K562 (cell line): ENCODE results near the gene PHKB. TPM values are rescaled to one million over a fixed set of nuclear protein-coding genes. Genes with fewer than 3 reads are reported as not detected.

Experiments used
- ATAC-seq: fragments of 200-7000 bp; cut with Tn5 transposase; 3 replicates; pipeline ENCODE4 v1.9.1; 2020; ENCODE audit warnings: moderate library complexity
- BruUV-seq: library from RNA; stranded (reverse); fragments of 400-500 nt; replicated peaks from 2 replicates; lab custom pipeline; 2021; lab: Mats Ljungman, UMichigan
- CTCF ChIA-PET: fragments of 300-600 bp; formaldehyde crosslinking; extraction: SDS; loops from one replicate; lab custom pipeline; 2021; ENCODE audit warnings: low intra/inter-chr PET ratio; lab: Yijun Ruan, JAX
- POLR2A ChIA-PET: fragments of 300-600, 350-650 bp; sonication (Branson Sonifier 250); formaldehyde crosslinking; extraction: SDS; loops from one replicate; lab custom pipeline; 2021; ENCODE audit warnings: antibody characterized with exemption, inconsistent platforms; lab: Yijun Ruan, JAX
- DNase-seq, 4 experiments: peaks; one replicate each; pipeline versions ENCODE4 v3.0.0 to v3.0.0-alpha.2; 2011 to 2018; ENCODE audit warnings: low spot score in 3 of 4, mixed read lengths in 3 of 4; ENCODE audit errors: extremely low read depth in 1 of 4
- FAIRE-seq: peaks from 2 replicates; lab custom pipeline; 2011; peaks lifted over from hg19 to GRCh38; lab: Jason Lieb, UNC
- H2AFZ ChIP-seq: 2 replicates; pipeline ENCODE4 v1.6.0; 2011; ENCODE audit warnings: low read depth, low read length, control low read depth, inconsistent platforms
- H3K27ac ChIP-seq: fragments of 200-600 bp; 3 replicates; pipeline ENCODE4 v1.8.0; 2011; ENCODE audit warnings: low read depth, mild to moderate bottlenecking, control low read depth, inconsistent platforms, low read length, moderate library complexity, mixed read lengths; ENCODE audit errors: extremely low read depth
- H3K27me3 ChIP-seq, 2 experiments: fragments of 300-600 bp in 1 of 2; 2 replicates in 1 of 2; 3 replicates in 1 of 2; pipeline versions ENCODE4 v1.6.0 to v1.8.0; 2011; ENCODE audit warnings: inconsistent platforms in 2 of 2, low read length in 2 of 2, mild to moderate bottlenecking in 1 of 2, mixed read lengths in 1 of 2, moderate library complexity in 1 of 2; ENCODE audit not compliant: control insufficient read depth in 2 of 2, insufficient read depth in 2 of 2
- H3K36me3 ChIP-seq: fragments of 300-600 bp; 3 replicates; pipeline ENCODE4 v1.8.0; 2011; ENCODE audit warnings: mild to moderate bottlenecking, low read length, inconsistent platforms; ENCODE audit not compliant: control insufficient read depth, insufficient read depth
- H3K4me1 ChIP-seq, 2 experiments: fragments of 200-600 bp in 1 of 2; replicated peaks in 1 of 2; 2 replicates in 1 of 2; 3 replicates in 1 of 2; pipeline versions ENCODE4 v1.5.1 to v1.8.0; 2011; ENCODE audit warnings: inconsistent platforms in 2 of 2, low read length in 2 of 2, mild to moderate bottlenecking in 1 of 2, mixed read lengths in 1 of 2, moderate library complexity in 1 of 2; ENCODE audit not compliant: control insufficient read depth in 2 of 2, insufficient read depth in 2 of 2
- H3K4me2 ChIP-seq: 2 replicates; pipeline ENCODE4 v1.6.1; 2011; ENCODE audit warnings: low read length, control low read depth, inconsistent platforms, mixed read lengths; ENCODE audit not compliant: insufficient read depth
- H3K4me3 ChIP-seq: fragments of 200-600 bp; sonication (generic), shearing (Covaris generic); 2 replicates; pipeline ENCODE4 v1.5.1; 2016; ENCODE audit warnings: control low read depth, inconsistent platforms
- H3K79me2 ChIP-seq: fragments of 200-600 bp; 3 replicates; pipeline ENCODE4 v1.8.0; 2011; ENCODE audit warnings: low read length, inconsistent platforms; ENCODE audit not compliant: control insufficient read depth, insufficient read depth
- H3K9ac ChIP-seq, 2 experiments: 2 replicates each; pipeline versions ENCODE4 v1.6.0 to v1.6.1; 2011; ENCODE audit warnings: low read depth in 2 of 2, low read length in 2 of 2, control low read depth in 1 of 2, inconsistent platforms in 1 of 2, mild to moderate bottlenecking in 1 of 2, mixed read lengths in 1 of 2; ENCODE audit not compliant: insufficient read depth in 1 of 2
- H3K9me1 ChIP-seq: one replicate; pipeline ENCODE4 v1.6.0; 2011; ENCODE audit warnings: inconsistent platforms, mild to moderate bottlenecking, low read length, moderate library complexity; ENCODE audit not compliant: control insufficient read depth, insufficient read depth
- H3K9me3 ChIP-seq: replicated peaks from 2 replicates; pipeline ENCODE4 v1.5.1; 2011; ENCODE audit warnings: low read depth, low read length, inconsistent platforms; ENCODE audit not compliant: control insufficient read depth, insufficient read depth
- H4K20me1 ChIP-seq: replicated peaks from 2 replicates; pipeline ENCODE4 v1.6.1; 2011; ENCODE audit warnings: low read length, inconsistent platforms, mixed read lengths; ENCODE audit not compliant: control insufficient read depth, insufficient read depth
- ARID1B ChIP-seq: fragments of 450-650 bp; IDR thresholded peaks from 2 replicates; pipeline ENCODE4 v1.6.1; 2016; ENCODE audit warnings: antibody characterized with exemption, mild to moderate bottlenecking, inconsistent platforms
- CBFA2T2 ChIP-seq: fragments of 450-650 bp; conservative IDR thresholded peaks from 2 replicates; pipeline ENCODE4 v1.6.1; 2017; ENCODE audit warnings: mild to moderate bottlenecking
- CBFA2T3 ChIP-seq: fragments of 450-650 bp; IDR thresholded peaks from 2 replicates; pipeline ENCODE4 v1.6.1; 2017
- CTBP1 ChIP-seq: fragments of 450-650 bp; IDR thresholded peaks from 2 replicates; pipeline ENCODE4 v1.6.1; 2016; ENCODE audit warnings: borderline replicate concordance
- E2F6 ChIP-seq, 2 experiments: IDR thresholded peaks; 2 replicates each; pipeline ENCODE4 v1.6.1; 2011; ENCODE audit warnings: borderline replicate concordance in 1 of 2, control low read depth in 1 of 2, low read depth in 1 of 2, low read length in 1 of 2, mild to moderate bottlenecking in 1 of 2, mixed read lengths in 1 of 2, moderate library complexity in 1 of 2; ENCODE audit not compliant: insufficient read depth in 1 of 2, insufficient read length in 1 of 2, poor library complexity in 1 of 2, severe bottlenecking in 1 of 2; ENCODE audit errors: extremely low read depth in 1 of 2
- EP300 ChIP-seq: IDR thresholded peaks from 2 replicates; pipeline ENCODE4 v1.6.1; 2012; ENCODE audit warnings: low read length, improper control_type of control experiment
- FOSL1 ChIP-seq: fragments of 200-800 bp; sonication (Bioruptor generic); conservative IDR thresholded peaks from 2 replicates; pipeline ENCODE4 v1.6.1; 2016; ENCODE audit warnings: missing genetic modification characterization, missing compliant biosample characterization
- GTF2E2 ChIP-seq: fragments of 200-800 bp; sonication (Bioruptor generic); IDR thresholded peaks from 2 replicates; pipeline ENCODE4 v1.6.1; 2016; ENCODE audit warnings: missing genetic modification characterization, missing compliant biosample characterization
- JUND ChIP-seq, 2 experiments: IDR thresholded peaks; 2 replicates in 1 of 2; 3 replicates in 1 of 2; pipeline ENCODE4 v1.6.1; 2011; ENCODE audit warnings: borderline replicate concordance in 2 of 2, low read depth in 2 of 2, low read length in 2 of 2, improper control_type of control experiment in 1 of 2, missing biosample characterization in 1 of 2, missing genetic modification characterization in 1 of 2, missing genetic modification reagents in 1 of 2
- MYBL2 ChIP-seq, 2 experiments: fragments of 450-650 bp in 1 of 2; sonication (generic) in 1 of 2; formaldehyde crosslinking in 1 of 2; IDR thresholded peaks; 2 replicates each; pipeline versions ENCODE4 v1.6.1 to v1.8.1; 2017 to 2022; ENCODE audit warnings: borderline replicate concordance in 1 of 2, inconsistent platforms in 1 of 2, low read depth in 1 of 2, mild to moderate bottlenecking in 1 of 2, missing genetic modification reagents in 1 of 2, moderate library complexity in 1 of 2
- NFE2 ChIP-seq: IDR thresholded peaks from 2 replicates; pipeline ENCODE4 v1.6.1; 2014; ENCODE audit warnings: antibody characterized with exemption, low read depth
- RCOR1 ChIP-seq, 2 experiments: IDR thresholded peaks; 2 replicates each; pipeline ENCODE4 v1.6.1; 2012; ENCODE audit warnings: low read depth in 2 of 2, low read length in 2 of 2, borderline replicate concordance in 1 of 2, improper control_type of control experiment in 1 of 2
- SMARCE1 ChIP-seq: fragments of 450-650 bp; IDR thresholded peaks from 2 replicates; pipeline ENCODE4 v1.7.1; 2016; ENCODE audit warnings: mild to moderate bottlenecking
- SNRNP70 ChIP-seq: fragments of 200-400 bp; formaldehyde crosslinking; optimal IDR thresholded peaks from 2 replicates; pipeline ENCODE3; 2017; ENCODE audit warnings: low read depth, low read length
- TEAD4 ChIP-seq, 2 experiments: sonication (generic) in 1 of 2; formaldehyde crosslinking in 1 of 2; IDR thresholded peaks; 2 replicates each; pipeline versions ENCODE4 v1.6.1 to v1.8.0; 2012 to 2022; ENCODE audit warnings: borderline replicate concordance in 1 of 2, inconsistent platforms in 1 of 2, low read length in 1 of 2, mild to moderate bottlenecking in 1 of 2, missing genetic modification reagents in 1 of 2
- ZFX ChIP-seq: sonication (generic); formaldehyde crosslinking; IDR thresholded peaks from 2 replicates; pipeline ENCODE4 v1.8.0; 2022; ENCODE audit warnings: mild to moderate bottlenecking, missing genetic modification reagents, moderate library complexity
- ZNF212 ChIP-seq: fragments of 450-650 bp; formaldehyde crosslinking; IDR thresholded peaks from 2 replicates; pipeline ENCODE4 v1.4.0; 2020; ENCODE audit warnings: mild to moderate bottlenecking
- ZNF644 ChIP-seq: fragments of 200-800 bp; sonication (Bioruptor generic); IDR thresholded peaks from 2 replicates; pipeline ENCODE4 v1.6.1; 2016; ENCODE audit warnings: low read depth, missing genetic modification characterization, missing compliant biosample characterization
- WGBS: fragments of 100-300 bp; shearing (Covaris generic); methylation state at CpG from one replicate; pipeline ENCODE4 v1.1.6; 2016; ENCODE audit warnings: low coverage, mixed read lengths; ENCODE audit not compliant: insufficient coverage; ENCODE audit errors: missing lambda C conversion rate; 5-methylcytosine and 5-hydroxymethylcytosine counted together
- in situ Hi-C: fragments of 300-500 bp; cut with MboI; formaldehyde crosslinking; loops from 4 replicates; pipeline ENCODE4 v1.15.0; 2018; ENCODE audit warnings: inconsistent platforms, mixed read lengths
- intact Hi-C: fragments of 100-400 bp; cut with micrococcal nuclease; formaldehyde crosslinking; loops from 2 replicates; pipeline ENCODE4 v1.14.2; 2022
- polyA plus RNA-seq, 8 experiments: library from polyadenylated mRNA; depleted of rRNA in 4 of 8; stranded (reverse) in 5 of 8; unstranded in 3 of 8; fragments of >200 nt; fragmentation: Nextera tagmentation in 2 of 8; fragmentation: Illumina TruSeq in 1 of 8; extraction: Ambion mirVana in 2 of 8; extraction: Trizol in 1 of 8; gene quantifications; 2 replicates each; pipeline versions ENCODE4 v1.2.1 to v1.2.3, GENCODE V29; 2011 to 2014; ENCODE audit warnings: inconsistent platforms in 1 of 8, missing spikeins in 1 of 8
- total RNA-seq, 7 experiments: library from RNA; depleted of rRNA in 6 of 7; stranded (reverse); fragments of >200 nt in 6 of 7; fragmentation: Illumina TruSeq in 2 of 7; extraction: Trizol in 2 of 7; gene quantifications; 2 replicates each; pipeline versions ENCODE4 v1.2.1 to v1.2.3, GENCODE V29; 2011 to 2021; ENCODE audit warnings: low replicate concordance in 1 of 7

The PHKB gene
- total and polyA plus RNA-seq, 9 of the 15 experiments (the other 6 are each of a cell fraction or from before 2014, with no cell fraction given): 24.7 to 92.3 (median 67.0) TPM

DNA sequence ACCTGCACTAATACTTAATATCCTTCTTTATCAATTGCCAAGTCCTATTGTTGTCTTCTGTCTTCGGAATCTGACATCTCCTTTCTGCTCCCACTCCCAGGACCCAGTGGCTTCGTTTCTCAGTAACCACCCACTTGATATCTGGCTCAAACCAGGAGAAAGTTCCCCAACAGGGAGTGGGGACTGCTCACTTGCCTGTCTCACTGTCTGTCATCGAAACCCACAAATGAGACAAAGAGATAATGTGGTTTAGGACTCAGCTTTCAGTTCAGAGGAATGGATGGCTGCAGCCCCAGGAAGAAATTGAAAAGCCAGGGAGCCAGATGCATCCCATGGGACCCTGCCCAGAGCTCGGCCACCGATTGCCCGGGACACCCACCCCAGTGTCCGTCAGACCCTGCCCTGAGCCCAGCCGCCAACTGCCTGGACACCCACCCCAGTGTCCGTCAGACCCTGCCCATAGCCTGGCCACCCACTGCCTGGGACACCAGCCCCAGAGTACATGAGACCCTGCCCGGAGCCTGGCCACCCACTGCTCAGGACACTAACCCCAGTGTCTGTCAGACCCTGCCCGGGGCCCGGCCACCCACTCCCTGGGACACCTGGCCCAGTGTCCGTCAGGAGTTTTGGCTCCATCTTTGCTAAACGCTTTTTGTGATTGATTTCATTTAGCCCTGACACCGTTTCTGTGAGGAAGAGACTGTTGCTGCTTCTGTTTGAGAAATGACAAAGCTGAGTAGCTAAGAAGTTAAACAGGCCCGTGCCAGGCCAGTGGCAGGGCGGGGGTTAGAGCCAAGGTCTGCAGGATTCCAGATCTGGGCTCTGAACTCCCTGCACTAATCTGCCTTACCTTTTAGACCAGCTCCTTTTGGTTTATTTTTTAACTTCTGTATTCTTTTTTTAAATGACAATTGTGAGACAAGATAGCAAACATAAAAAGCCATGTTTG lies 251.4 kb downstream of the PHKB start (continued):
- TF ChIP-seq ZNF644 (tag): no peak

GRCh38 chr16:47713225-47713595 lies 252.1 kb downstream of the PHKB start:
- POLR2A ChIA-PET: no interaction called here
- ATAC-seq: peak; percentile 72
- no peak for TF ChIP-seq E2F6 (IDR thresholded peaks at IDR 0.05; ENCODE audit: borderline replicate concordance in 1 of 2, extremely low read depth in 1 of 2, insufficient read depth in 1 of 2, insufficient read length in 1 of 2, low read depth in 1 of 2, low read length in 1 of 2, poor library complexity in 1 of 2, severe bottlenecking in 1 of 2)
- peak; percentile 80 for TF ChIP-seq CBFA2T3
- 0 out of 2 replicates have a peak, but pooled peaks have one; percentile 18 for TF ChIP-seq NFE2
- no peak for TF ChIP-seq ZNF212
- 0 out of 2 replicates have a peak, but pooled peaks have one; percentile 22 for TF ChIP-seq FOSL1
- TF ChIP-seq CTBP1: peak; percentile 52; the same call in 1 of the 2 replicates
- TF ChIP-seq MYBL2 (IDR thresholded peaks at IDR 0.05; ENCODE audit: low read depth): no peak
- TF ChIP-seq MYBL2 (CRISPR knock-in tag; IDR thresholded peaks at IDR 0.05; ENCODE audit: borderline replicate concordance): no peak
- no peak for TF ChIP-seq SNRNP70
- peak; percentile 36; the same call in 1 of the 2 replicates for TF ChIP-seq ARID1B
- peak; percentile 27; the same call in 1 of the 2 replicates for TF ChIP-seq SMARCE1
- TF ChIP-seq JUND (IDR thresholded peaks at IDR 0.05; ENCODE audit: borderline replicate concordance, low read depth, low read length): peak; percentile 41; the same call in 1 of the 2 replicates
- TF ChIP-seq JUND (tag; IDR thresholded peaks at IDR 0.05; ENCODE audit: borderline replicate concordance, low read depth, low read length): no peak
- TF ChIP-seq ZFX (CRISPR knock-in tag): no peak
- TF ChIP-seq GTF2E2 (tag): no peak
- TF ChIP-seq EP300: peak; percentile 32; the same call in 1 of the 2 replicates
- TF ChIP-seq RCOR1 (IDR thresholded peaks at IDR 0.05; ENCODE audit: borderline replicate concordance in 1 of 2, low read depth in 2 of 2, low read length in 2 of 2): peak in 1 of 2 experiments; percentile 71; a peak in 2 of 4 replicates
- TF ChIP-seq TEAD4 (IDR thresholded peaks at IDR 0.05; ENCODE audit: low read length): 0 out of 2 replicates have a peak, but pooled peaks have one; percentile 33
- no peak for TF ChIP-seq TEAD4 (CRISPR knock-in tag; IDR thresholded peaks at IDR 0.05; ENCODE audit: borderline replicate concordance)
- TF ChIP-seq CBFA2T2: peak; percentile 53

More at GRCh38 chr16:47713225-47713595, 252.1 kb downstream of the PHKB start:
- H3K9ac ChIP-seq: no peak overlapping the region
- no peak overlapping the region for H3K4me2 ChIP-seq
- no peaks in the 10 kb centered on the region for H3K9me3 ChIP-seq
- H3K79me2 ChIP-seq: no peaks in the 10 kb centered on the region
- H3K36me3 ChIP-seq: no peaks in the 10 kb centered on the region
- no peak for FAIRE-seq
- no TSS peak for BruUV-seq
- H3K27me3 ChIP-seq: peaks cover 2 to 8% of the 10 kb centered on the region in 2 experiments; a peak in 3 of 5 replicates
- peak in 2 of 4 experiments; percentile 14 to 37 for DNase-seq
- intact Hi-C loops (no loop called here), in situ Hi-C loops (no loop called here)
- H3K9me1 ChIP-seq: no peaks in the 10 kb centered on the region
- CTCF ChIA-PET: no interaction called here
- H3K4me1 ChIP-seq: peaks cover 0 to 5% of the 10 kb centered on the region in 2 experiments; a peak in 2 of 5 replicates
- H4K20me1 ChIP-seq: no peaks in the 10 kb centered on the region
- H3K27ac ChIP-seq: no peak overlapping the region
- no peak overlapping the region for H2AFZ ChIP-seq
- WGBS: 0% methylated on average over 6 of the region's 6 CpGs
- H3K4me3 ChIP-seq: no peak overlapping the region
